Measurements from ENCODE around the gene DOCK6.
A peak's percentile ranks its signal among the peaks of the same experiment; 100 is the strongest.

The DOCK6 gene

DNA sequence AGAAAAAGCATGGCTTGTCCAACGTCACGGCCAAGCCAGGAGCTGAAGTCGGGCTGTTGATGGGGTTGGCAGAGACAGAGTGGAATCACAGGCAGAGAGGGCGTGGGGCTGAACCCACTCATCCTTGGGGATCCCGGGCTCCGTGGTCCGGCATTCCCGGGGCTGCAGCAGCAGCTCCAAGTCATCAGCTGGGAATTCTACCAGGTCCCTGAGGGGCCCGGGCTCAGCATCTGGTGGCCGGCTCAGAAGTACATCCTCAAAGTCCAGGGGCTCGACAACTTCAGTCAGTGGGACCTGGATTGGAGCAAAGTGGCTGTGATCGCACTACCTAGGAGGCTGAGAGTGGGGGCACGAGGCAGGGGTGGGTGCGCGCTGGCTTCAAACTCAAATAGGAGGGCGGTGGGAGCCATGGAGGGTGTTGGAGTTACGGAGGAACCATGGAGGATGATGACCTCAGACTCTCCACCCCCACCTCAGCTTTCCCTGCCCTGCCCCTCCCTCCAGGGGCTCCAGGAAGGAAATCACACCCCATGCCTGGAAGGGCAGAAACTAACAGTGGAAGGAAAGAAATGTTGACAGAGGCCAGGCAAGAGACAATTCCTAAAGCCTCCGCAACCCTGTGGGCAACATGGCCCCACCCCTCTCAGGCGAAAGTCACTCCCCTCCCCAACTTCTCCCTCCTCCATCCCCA, 9.5 kb downstream of the DOCK6 start:
- TF ChIP-seq ESRRG (CRISPR knock-in tag; IDR thresholded peaks at IDR 0.05) = no peak
- TF ChIP-seq PPARA (CRISPR knock-in tag; IDR thresholded peaks at IDR 0.05; ENCODE audit: borderline replicate concordance) = no peak
- TF ChIP-seq BACH2 (CRISPR knock-in tag; IDR thresholded peaks at IDR 0.05; ENCODE audit: borderline replicate concordance) = no peak
- no peak for TF ChIP-seq ZFP3 (CRISPR knock-in tag; IDR thresholded peaks at IDR 0.05)
- TF ChIP-seq SNAI2 (CRISPR knock-in tag; IDR thresholded peaks at IDR 0.05) = no peak
- no peak for TF ChIP-seq ZNF8 (CRISPR knock-in tag; IDR thresholded peaks at IDR 0.05)
- TF ChIP-seq, protein P1, sequence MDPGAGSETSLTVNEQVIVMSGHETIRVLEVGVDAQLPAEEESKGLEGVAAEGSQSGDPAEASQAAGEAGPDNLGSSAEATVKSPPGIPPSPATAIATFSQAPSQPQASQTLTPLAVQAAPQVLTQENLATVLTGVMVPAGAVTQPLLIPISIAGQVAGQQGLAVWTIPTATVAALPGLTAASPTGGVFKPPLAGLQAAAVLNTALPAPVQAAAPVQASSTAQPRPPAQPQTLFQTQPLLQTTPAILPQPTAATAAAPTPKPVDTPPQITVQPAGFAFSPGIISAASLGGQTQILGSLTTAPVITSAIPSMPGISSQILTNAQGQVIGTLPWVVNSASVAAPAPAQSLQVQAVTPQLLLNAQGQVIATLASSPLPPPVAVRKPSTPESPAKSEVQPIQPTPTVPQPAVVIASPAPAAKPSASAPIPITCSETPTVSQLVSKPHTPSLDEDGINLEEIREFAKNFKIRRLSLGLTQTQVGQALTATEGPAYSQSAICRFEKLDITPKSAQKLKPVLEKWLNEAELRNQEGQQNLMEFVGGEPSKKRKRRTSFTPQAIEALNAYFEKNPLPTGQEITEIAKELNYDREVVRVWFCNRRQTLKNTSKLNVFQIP (CRISPR knock-in tag; IDR thresholded peaks at IDR 0.05; ENCODE audit: borderline replicate concordance, low read depth) = no peak
- no peak for TF ChIP-seq RARB (CRISPR knock-in tag; IDR thresholded peaks at IDR 0.05)
- TF ChIP-seq CSDC2 (CRISPR knock-in tag; IDR thresholded peaks at IDR 0.05) = no peak
- no peak for TF ChIP-seq OSR1 (CRISPR knock-in tag; IDR thresholded peaks at IDR 0.05)
- TF ChIP-seq GLIS3 (CRISPR knock-in tag; IDR thresholded peaks at IDR 0.05) = no peak
- TF ChIP-seq TOX (CRISPR knock-in tag; IDR thresholded peaks at IDR 0.05; ENCODE audit: borderline replicate concordance) = no peak
- no peak for TF ChIP-seq ZFP30 (CRISPR knock-in tag; IDR thresholded peaks at IDR 0.05)
- TF ChIP-seq, protein P2, sequence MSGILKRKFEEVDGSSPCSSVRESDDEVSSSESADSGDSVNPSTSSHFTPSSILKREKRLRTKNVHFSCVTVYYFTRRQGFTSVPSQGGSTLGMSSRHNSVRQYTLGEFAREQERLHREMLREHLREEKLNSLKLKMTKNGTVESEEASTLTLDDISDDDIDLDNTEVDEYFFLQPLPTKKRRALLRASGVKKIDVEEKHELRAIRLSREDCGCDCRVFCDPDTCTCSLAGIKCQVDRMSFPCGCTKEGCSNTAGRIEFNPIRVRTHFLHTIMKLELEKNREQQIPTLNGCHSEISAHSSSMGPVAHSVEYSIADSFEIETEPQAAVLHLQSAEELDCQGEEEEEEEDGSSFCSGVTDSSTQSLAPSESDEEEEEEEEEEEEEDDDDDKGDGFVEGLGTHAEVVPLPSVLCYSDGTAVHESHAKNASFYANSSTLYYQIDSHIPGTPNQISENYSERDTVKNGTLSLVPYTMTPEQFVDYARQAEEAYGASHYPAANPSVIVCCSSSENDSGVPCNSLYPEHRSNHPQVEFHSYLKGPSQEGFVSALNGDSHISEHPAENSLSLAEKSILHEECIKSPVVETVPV (CRISPR knock-in tag; IDR thresholded peaks at IDR 0.05) = no peak
- ATAC-seq = no peak

DNA sequence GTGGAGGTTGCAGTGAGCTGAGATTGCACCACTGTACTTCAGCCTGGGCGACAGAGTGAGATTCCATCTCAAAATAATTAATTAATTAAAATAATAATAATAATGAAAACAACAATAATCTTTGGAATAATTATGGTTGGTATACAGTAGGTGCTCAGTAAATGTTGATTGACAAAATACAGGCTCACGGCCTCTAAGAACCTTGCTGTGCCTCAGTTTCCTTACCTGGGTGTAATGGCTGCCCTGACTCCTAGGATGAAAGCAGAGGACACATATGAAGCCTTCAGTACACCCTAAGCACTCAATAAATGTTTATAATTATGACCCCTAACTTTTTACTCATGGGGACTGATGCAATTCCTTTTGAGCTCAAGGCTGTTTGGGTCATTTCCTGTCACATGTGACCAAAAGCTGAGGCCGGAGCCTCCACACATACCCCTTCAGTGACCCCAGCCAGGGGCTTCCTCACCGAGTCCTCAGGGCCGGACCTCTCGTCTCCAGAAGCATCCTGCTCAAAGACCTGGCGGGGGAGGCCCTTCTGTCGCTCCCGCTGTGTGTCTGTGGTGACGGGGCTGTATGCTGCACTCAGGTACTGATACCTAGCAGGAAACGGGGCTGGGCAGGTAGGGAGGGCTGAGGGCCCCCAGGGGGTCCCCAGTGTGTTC, 10.5 kb downstream of the DOCK6 start:
- ATAC-seq = no peak
- TF ChIP-seq TOX (CRISPR knock-in tag; IDR thresholded peaks at IDR 0.05; ENCODE audit: borderline replicate concordance) (no peak), BACH2 (CRISPR knock-in tag; IDR thresholded peaks at IDR 0.05; ENCODE audit: borderline replicate concordance) (no peak), ZNF565 (CRISPR knock-in tag; conservative IDR thresholded peaks at IDR 0.05; ENCODE audit: low read depth) (no peak), ZNF70 (CRISPR knock-in tag; IDR thresholded peaks at IDR 0.05) (no peak)

DNA sequence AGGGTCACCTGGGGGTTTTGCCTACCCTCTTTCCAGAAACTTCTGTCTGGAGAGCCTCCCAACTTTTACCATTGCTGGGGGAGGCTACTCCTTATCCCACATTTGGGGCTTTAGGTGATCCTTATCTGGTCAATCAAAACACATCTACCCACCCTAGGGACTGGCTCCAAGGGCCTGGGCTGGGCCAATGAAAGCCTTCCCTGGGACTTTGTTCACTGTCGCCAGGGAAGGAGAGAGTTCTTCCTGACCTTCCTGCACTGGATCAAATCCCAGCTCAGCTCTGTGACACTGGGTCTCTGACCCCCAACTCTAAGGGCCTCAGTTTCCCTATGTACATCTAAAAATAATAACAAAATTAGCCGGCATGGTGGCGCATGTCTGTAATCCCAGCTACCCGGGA, 11.1 kb downstream of the DOCK6 start:
- TF ChIP-seq ZNF565 (CRISPR knock-in tag; conservative IDR thresholded peaks at IDR 0.05; ENCODE audit: low read depth) = no peak
- peak; percentile 23; the same call in 1 of the 3 replicates for ATAC-seq

DNA sequence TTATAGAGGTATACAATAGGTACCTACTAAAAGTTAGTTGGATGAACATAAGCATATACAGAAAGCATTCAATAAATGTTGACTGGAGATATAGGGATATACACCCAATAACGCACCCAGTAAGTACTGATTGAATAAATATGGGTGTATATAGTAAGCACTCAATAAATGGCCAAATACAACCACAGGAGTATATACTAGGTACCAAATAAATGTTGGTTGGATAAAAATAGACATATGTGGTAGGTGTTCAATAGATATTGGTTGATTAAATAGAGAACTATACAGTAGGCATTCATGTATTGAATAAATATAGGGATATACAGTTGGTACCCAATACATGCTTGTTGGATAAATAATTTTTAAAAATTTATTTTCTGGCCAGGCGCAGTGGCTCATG, 13.5 kb downstream of the DOCK6 start:
- ATAC-seq = no peak

DNA sequence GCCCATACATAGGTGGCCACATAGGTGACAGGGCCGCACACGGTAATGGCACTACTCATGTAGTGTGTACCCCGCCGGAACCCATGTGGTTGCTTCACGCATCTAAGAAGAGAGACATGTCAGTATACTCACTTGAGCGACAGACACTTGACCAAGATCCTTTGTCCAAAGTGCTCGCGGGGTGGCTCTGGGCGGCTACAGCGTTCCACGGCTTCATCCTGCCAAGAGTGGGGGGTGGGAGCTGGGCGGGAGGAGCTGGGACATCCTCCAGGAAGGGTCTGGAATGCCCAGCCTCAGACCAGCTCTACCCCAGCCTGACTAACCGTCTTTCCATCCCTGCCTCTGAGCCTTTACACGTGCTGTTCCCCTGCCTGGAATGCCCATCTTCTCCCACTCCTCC, 14.4 kb downstream of the DOCK6 start:
- TF ChIP-seq ESRRG (CRISPR knock-in tag; IDR thresholded peaks at IDR 0.05) (no peak), BACH2 (CRISPR knock-in tag; IDR thresholded peaks at IDR 0.05; ENCODE audit: borderline replicate concordance) (no peak), ARNTL (CRISPR knock-in tag; IDR thresholded peaks at IDR 0.05; ENCODE audit: borderline replicate concordance, low read depth) (no peak), ZNF565 (CRISPR knock-in tag; conservative IDR thresholded peaks at IDR 0.05; ENCODE audit: low read depth) (no peak)
- no peak for ATAC-seq

More for the DNA sequence above, 13.5 kb downstream of the DOCK6 start:
- no peak for TF ChIP-seq ESRRG (CRISPR knock-in tag; IDR thresholded peaks at IDR 0.05)

DNA sequence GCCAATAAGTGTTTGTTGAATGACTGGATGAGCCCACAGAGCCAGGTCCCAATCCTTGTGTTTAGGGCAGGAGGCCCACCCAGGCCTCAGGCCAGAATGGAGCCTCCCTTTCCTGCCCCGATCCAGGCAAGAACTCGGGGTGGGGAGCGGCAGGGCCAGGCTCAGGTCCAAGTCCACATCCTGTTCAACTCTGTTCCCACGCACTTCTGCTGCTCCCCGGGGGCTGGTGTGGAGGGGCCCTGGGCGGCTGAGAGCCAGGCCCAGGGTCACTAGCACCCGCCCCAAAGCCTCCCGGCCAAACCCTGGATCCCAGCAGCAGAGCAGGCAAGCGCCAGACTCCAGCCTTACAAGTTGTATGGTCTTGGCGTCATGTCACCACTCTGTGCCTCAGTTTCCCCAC, 14.9 kb downstream of the DOCK6 start:
- no peak for TF ChIP-seq GLIS3 (CRISPR knock-in tag; IDR thresholded peaks at IDR 0.05)
- no peak for TF ChIP-seq ZFP3 (CRISPR knock-in tag; IDR thresholded peaks at IDR 0.05)
- TF ChIP-seq ZNF565 (CRISPR knock-in tag; conservative IDR thresholded peaks at IDR 0.05; ENCODE audit: low read depth) = no peak
- no peak for TF ChIP-seq ZFP30 (CRISPR knock-in tag; IDR thresholded peaks at IDR 0.05)

DNA sequence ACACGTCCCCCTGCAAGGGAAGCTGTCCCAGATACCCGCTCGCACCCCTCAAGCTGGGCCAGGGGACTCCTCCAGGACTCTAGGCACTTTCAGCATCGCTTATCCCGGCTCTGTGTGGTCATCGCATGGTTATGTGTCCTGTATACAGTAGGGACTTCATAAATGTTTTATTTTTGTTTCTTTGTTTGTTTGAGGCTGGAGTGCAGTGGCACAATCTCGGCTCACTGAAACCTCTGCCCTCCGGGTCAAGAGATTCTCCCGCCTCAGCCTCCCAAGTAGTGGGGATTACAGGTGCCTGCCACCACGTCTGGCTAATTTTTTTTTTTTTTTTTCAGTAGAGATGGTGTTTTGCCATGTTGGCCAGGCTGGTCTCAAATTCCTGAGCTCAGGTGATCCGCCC, 15.4 kb downstream of the DOCK6 start:
- ATAC-seq = no peak
- TF ChIP-seq ZNF565 (CRISPR knock-in tag; conservative IDR thresholded peaks at IDR 0.05; ENCODE audit: low read depth) = no peak
- no peak for TF ChIP-seq ARNTL (CRISPR knock-in tag; IDR thresholded peaks at IDR 0.05; ENCODE audit: borderline replicate concordance, low read depth)
- no peak for TF ChIP-seq ESRRG (CRISPR knock-in tag; IDR thresholded peaks at IDR 0.05)
- no peak for TF ChIP-seq OSR1 (CRISPR knock-in tag; IDR thresholded peaks at IDR 0.05)
- TF ChIP-seq, protein P1 (CRISPR knock-in tag; IDR thresholded peaks at IDR 0.05; ENCODE audit: borderline replicate concordance, low read depth) = no peak
- TF ChIP-seq ZFP30 (CRISPR knock-in tag; IDR thresholded peaks at IDR 0.05) = no peak
- no peak for TF ChIP-seq ZNF70 (CRISPR knock-in tag; IDR thresholded peaks at IDR 0.05)
- TF ChIP-seq ISL1 (CRISPR knock-in tag; IDR thresholded peaks at IDR 0.05) = no peak
- TF ChIP-seq TOX (CRISPR knock-in tag; IDR thresholded peaks at IDR 0.05; ENCODE audit: borderline replicate concordance) = no peak
- TF ChIP-seq, protein P2 (CRISPR knock-in tag; IDR thresholded peaks at IDR 0.05) = no peak
- no peak for TF ChIP-seq ZFP3 (CRISPR knock-in tag; IDR thresholded peaks at IDR 0.05)
- TF ChIP-seq TCF4 (CRISPR knock-in tag; IDR thresholded peaks at IDR 0.05; ENCODE audit: borderline replicate concordance) = no peak
- no peak for TF ChIP-seq CSDC2 (CRISPR knock-in tag; IDR thresholded peaks at IDR 0.05)
- TF ChIP-seq, protein P3, sequence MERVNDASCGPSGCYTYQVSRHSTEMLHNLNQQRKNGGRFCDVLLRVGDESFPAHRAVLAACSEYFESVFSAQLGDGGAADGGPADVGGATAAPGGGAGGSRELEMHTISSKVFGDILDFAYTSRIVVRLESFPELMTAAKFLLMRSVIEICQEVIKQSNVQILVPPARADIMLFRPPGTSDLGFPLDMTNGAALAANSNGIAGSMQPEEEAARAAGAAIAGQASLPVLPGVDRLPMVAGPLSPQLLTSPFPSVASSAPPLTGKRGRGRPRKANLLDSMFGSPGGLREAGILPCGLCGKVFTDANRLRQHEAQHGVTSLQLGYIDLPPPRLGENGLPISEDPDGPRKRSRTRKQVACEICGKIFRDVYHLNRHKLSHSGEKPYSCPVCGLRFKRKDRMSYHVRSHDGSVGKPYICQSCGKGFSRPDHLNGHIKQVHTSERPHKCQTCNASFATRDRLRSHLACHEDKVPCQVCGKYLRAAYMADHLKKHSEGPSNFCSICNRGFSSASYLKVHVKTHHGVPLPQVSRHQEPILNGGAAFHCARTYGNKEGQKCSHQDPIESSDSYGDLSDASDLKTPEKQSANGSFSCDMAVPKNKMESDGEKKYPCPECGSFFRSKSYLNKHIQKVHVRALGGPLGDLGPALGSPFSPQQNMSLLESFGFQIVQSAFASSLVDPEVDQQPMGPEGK (CRISPR knock-in tag; IDR thresholded peaks at IDR 0.05; ENCODE audit: borderline replicate concordance) = no peak
- no peak for TF ChIP-seq ZNF8 (CRISPR knock-in tag; IDR thresholded peaks at IDR 0.05)

More for the DNA sequence above, 14.9 kb downstream of the DOCK6 start:
- no peak for ATAC-seq

Data from SK-N-SH treated with all-trans-retinoic acid at 6 μM for 48 hours (cell line).